BE2C (cell line): ENCODE measurements around the gene PINK1.
A peak's percentile ranks its signal among the peaks of the same experiment; 100 is the strongest.

ENCODE experiments used
- DNase-seq: peaks from one replicate; pipeline ENCODE4 v3.0.0-alpha.2; 2020
- H3K27me3 ChIP-seq: fragments of 250-450 bp; sonication (Bioruptor Pico); 2 replicates; pipeline ENCODE4 v1.5.1; 2020; ENCODE audit warnings: mild to moderate bottlenecking
- H3K36me3 ChIP-seq: fragments of 250-450 bp; sonication (Bioruptor Pico); 2 replicates; pipeline ENCODE4 v1.5.1; 2020; ENCODE audit warnings: mild to moderate bottlenecking
- H3K4me1 ChIP-seq: fragments of 250-450 bp; sonication (Bioruptor Pico); 2 replicates; pipeline ENCODE4 v1.5.1; 2020
- H3K4me3 ChIP-seq: 2 replicates; pipeline ENCODE4 v1.5.1; 2011; ENCODE audit warnings: low read depth, low read length
- H3K9me3 ChIP-seq: fragments of 250-450 bp; sonication (Bioruptor Pico); 2 replicates; pipeline ENCODE4 v1.5.1; 2020
- CTCF ChIP-seq: IDR thresholded peaks from 2 replicates; pipeline ENCODE4 v1.5.1; 2012; ENCODE audit warnings: mild to moderate bottlenecking, low read depth, low read length

The PINK1 gene

GRCh38 chr1:20634594-20635084 lies 1.4 kb downstream of the PINK1 start:
- DNase-seq: no peak
- Histone ChIP-seq H3K27me3 (no peaks in the 10 kb centered on the region), H3K4me1 (no peaks in the 10 kb centered on the region), H3K4me3 (peak overlapping the region; percentile 67), H3K9me3 (no peaks in the 10 kb centered on the region), H3K36me3 (no peaks in the 10 kb centered on the region)
- no peak for TF ChIP-seq CTCF

GRCh38 chr1:20636785-20637347 lies 3.6 kb downstream of the PINK1 start:
- H3K4me3 ChIP-seq: no peak overlapping the region
- no peaks in the 10 kb centered on the region for H3K9me3 ChIP-seq
- H3K4me1 ChIP-seq: no peaks in the 10 kb centered on the region
- no peak for DNase-seq
- no peak for TF ChIP-seq CTCF
- no peaks in the 10 kb centered on the region for H3K36me3 ChIP-seq
- H3K27me3 ChIP-seq: no peaks in the 10 kb centered on the region

- Histone ChIP-seq H3K4me1 (no peaks in the 10 kb centered on the region), H3K27me3 (no peaks in the 10 kb centered on the region), H3K4me3 (no peak overlapping the region), H3K9me3 (no peaks in the 10 kb centered on the region), H3K36me3 (no peaks in the 10 kb centered on the region)
- peak; percentile 65 for TF ChIP-seq CTCF
- peak; percentile 30 for DNase-seq
Measured at GRCh38 chr1:20640183-20640597, 6.9 kb downstream of the PINK1 start.

- no peak for DNase-seq
Measured at GRCh38 chr1:20641975-20642374, 8.7 kb downstream of the PINK1 start.

GRCh38 chr1:20643080-20643479 lies 9.8 kb downstream of the PINK1 start:
- H3K36me3 ChIP-seq: no peaks in the 10 kb centered on the region

More at GRCh38 chr1:20641975-20642374, 8.7 kb downstream of the PINK1 start:
- Histone ChIP-seq H3K36me3 (no peaks in the 10 kb centered on the region), H3K9me3 (no peaks in the 10 kb centered on the region), H3K4me3 (no peak overlapping the region), H3K27me3 (no peaks in the 10 kb centered on the region), H3K4me1 (no peaks in the 10 kb centered on the region)
- TF ChIP-seq CTCF: no peak

More at GRCh38 chr1:20643080-20643479, 9.8 kb downstream of the PINK1 start:
- Histone ChIP-seq H3K27me3 (no peaks in the 10 kb centered on the region), H3K4me1 (no peaks in the 10 kb centered on the region), H3K9me3 (no peaks in the 10 kb centered on the region), H3K4me3 (no peak overlapping the region)
- no peak for TF ChIP-seq CTCF
- no peak for DNase-seq
